Activated CD4-positive, CD25-positive, alpha-beta regulatory T cell treated with anti-CD3 and anti-CD28 coated beads, Interleukin-2, amount 50 U/mL, for 72 hours (primary cell): ENCODE results near the gene ROCK1.
"Not testable (repeated sequence)": the region's sequence is repeated elsewhere in the genome, so short reads cannot be mapped to it uniquely, and the experiment has no call there.

ENCODE experiments used
- DNase-seq: peaks from one replicate; pipeline ENCODE4 v3.0.0; 2021

ROCK1 gene

GRCh38 chr18:21111346-21112139 is at the start of gene ROCK1:
ROCK1 (minus strand) TSS chr18:21111813; CDS start chr18:21110910, 903 bp downstream.
- DNase-seq = peak; percentile 98

- no peak for DNase-seq
Observed at GRCh38 chr18:21155443-21155842, 43.8 kb upstream of the ROCK1 start.

GRCh38 chr18:21146016-21146415 is 34.4 kb upstream of the ROCK1 start:
- DNase-seq = no peak

GRCh38 chr18:21145371-21145770 is 33.8 kb upstream of the ROCK1 start:
- no peak for DNase-seq

GRCh38 chr18:21141668-21142422 is 30.2 kb upstream of the ROCK1 start:
- DNase-seq = no peak

- DNase-seq = not testable (repeated sequence)
Observed at GRCh38 chr18:21137719-21138488, 26.3 kb upstream of the ROCK1 start.

GRCh38 chr18:21134895-21135294 is 23.3 kb upstream of the ROCK1 start:
- no peak for DNase-seq

- DNase-seq = no peak
Observed at GRCh38 chr18:21132398-21132918, 20.8 kb upstream of the ROCK1 start.

GRCh38 chr18:21131698-21132227 is 20.1 kb upstream of the ROCK1 start:
- no peak for DNase-seq

- DNase-seq = no peak
Observed at GRCh38 chr18:21129566-21130216, 18.1 kb upstream of the ROCK1 start.

GRCh38 chr18:21123290-21123926 is 11.8 kb upstream of the ROCK1 start:
- no peak for DNase-seq

GRCh38 chr18:21118806-21119205 is 7.2 kb upstream of the ROCK1 start:
- no peak for DNase-seq

- no peak for DNase-seq
Observed at GRCh38 chr18:21117409-21118131, 6.0 kb upstream of the ROCK1 start.

- DNase-seq = no peak
Observed at GRCh38 chr18:21115519-21116411, 4.2 kb upstream of the ROCK1 start.

- DNase-seq = no peak
Observed at GRCh38 chr18:21112543-21113105, 1.0 kb upstream of the ROCK1 start.

- DNase-seq = no peak
Observed at GRCh38 chr18:21112140-21112473, 494 bp upstream of the ROCK1 start.

GRCh38 chr18:21110713-21111345 is 784 bp downstream of the ROCK1 start:
- peak; percentile 68 for DNase-seq

- DNase-seq = no peak
Observed at GRCh38 chr18:21109936-21110712, 1.5 kb downstream of the ROCK1 start.
